Stomach (tissue), 9 donors: ENCODE data around the gene ATP1B3. TPM values are rescaled to one million over a fixed set of nuclear protein-coding genes. Genes with fewer than 3 reads are reported as not detected.
"Not testable (repeated sequence)": the region's sequence is repeated elsewhere in the genome, so short reads cannot be mapped to it uniquely, and the experiment has no call there.

Source experiments
- DNase-seq, 2 donors: peaks; one replicate each; pipeline versions ENCODE4 v3.0.0 to v3.0.0-alpha.2; 2013 to 2019
- H3K27ac ChIP-seq, 5 donors: fragments of 200-600 bp in 4 of 5; sonication (generic) in 4 of 5; one replicate each; pipeline ENCODE4 v1.5.1; 2013 to 2019; ENCODE audit warnings: mild to moderate bottlenecking in 1 of 5, moderate library complexity in 1 of 5
- H3K27me3 ChIP-seq, 3 donors: fragments of 200-600 bp; sonication (generic); one replicate each; pipeline ENCODE4 v1.5.1; 2017 to 2019; ENCODE audit warnings: mixed run types in 1 of 3
- H3K36me3 ChIP-seq, 4 donors: fragments of 200-600 bp; sonication (generic); 1 replicate in 3 of 4; 2 replicates in 1 of 4; pipeline ENCODE4 v1.5.1; 2016 to 2019
- H3K4me1 ChIP-seq, 4 donors: fragments of 200-600 bp; sonication (generic); one replicate each; pipeline ENCODE4 v1.5.1; 2016 to 2019
- H3K4me3 ChIP-seq, 4 donors: fragments of 200-600 bp; sonication (generic) in 3 of 4; one replicate each; pipeline ENCODE4 v1.5.1; 2016 to 2019; ENCODE audit warnings: mild to moderate bottlenecking in 1 of 4
- H3K9me3 ChIP-seq, 4 donors: fragments of 200-600 bp; sonication (generic); one replicate each; pipeline ENCODE4 v1.5.1; 2016 to 2019
- CTCF ChIP-seq, 7 experiments: fragments of 450-650 bp in 4 of 7; fragments of 200-600 bp in 3 of 7; sonication (generic) in 3 of 7; IDR thresholded peaks; one replicate each; pipeline ENCODE4 v1.5.1; 2016 to 2019; ENCODE audit warnings: antibody characterized with exemption in 7 of 7, control low read depth in 2 of 7, mild to moderate bottlenecking in 1 of 7
- EP300 ChIP-seq: sonication (generic); formaldehyde crosslinking; IDR thresholded peaks from one replicate; pipeline ENCODE4 v1.6.1; 2017; ENCODE audit warnings: antibody characterized with exemption
- POLR2A ChIP-seq, 4 donors: fragments of 450-650 bp; IDR thresholded peaks; one replicate each; pipeline ENCODE4 v1.6.1; 2016; ENCODE audit warnings: antibody characterized with exemption in 4 of 4, control low read depth in 2 of 4, mild to moderate bottlenecking in 1 of 4, moderate library complexity in 1 of 4
- POLR2AphosphoS5 ChIP-seq, 3 donors: sonication (generic); formaldehyde crosslinking; IDR thresholded peaks; one replicate each; pipeline ENCODE4 v1.6.1; 2016; ENCODE audit warnings: antibody characterized with exemption in 3 of 3
- WGBS, 5 donors: extraction: QIAGEN DNeasy Blood & Tissue Kit in 3 of 5; methylation state at CpG; one replicate each; pipeline versions ENCODE4 v1.1.5 to v1.1.7; 2013 to 2018; 5-methylcytosine and 5-hydroxymethylcytosine counted together
- intact Hi-C: fragments of 100-400 bp; cut with DNase I; formaldehyde crosslinking; loops from one replicate; pipeline ENCODE4 v1.15.1; 2023; ENCODE audit warnings: low total_unique reads
- polyA plus RNA-seq, 3 donors: library from polyadenylated mRNA; stranded (reverse); fragments of 200-250 nt; gene quantifications; one replicate each; pipeline ENCODE4 v1.2.3, GENCODE V29; 2013
- total RNA-seq, 5 donors: library from RNA; depleted of rRNA; stranded (reverse); fragments of >200 nt; gene quantifications; one replicate each; pipeline versions ENCODE4 v1.1.0 to v1.2.3, GENCODE V29; 2014 to 2016
- donor health status: healthy with polysubstance abuse.
- donor health status: Bipolar disorder and iron deficiency.
- donor health status: healthy.

The ATP1B3 gene
- total and polyA plus RNA-seq, 8 donors = 19.6 to 122 (median 47.5) TPM

GRCh38 chr3:141878817-141879216 lies 2.4 kb downstream of the ATP1B3 start:
- H3K36me3 ChIP-seq = peaks cover 0 to 4% (median 0%) of the 10 kb centered on the region in 4 donors

DNA sequence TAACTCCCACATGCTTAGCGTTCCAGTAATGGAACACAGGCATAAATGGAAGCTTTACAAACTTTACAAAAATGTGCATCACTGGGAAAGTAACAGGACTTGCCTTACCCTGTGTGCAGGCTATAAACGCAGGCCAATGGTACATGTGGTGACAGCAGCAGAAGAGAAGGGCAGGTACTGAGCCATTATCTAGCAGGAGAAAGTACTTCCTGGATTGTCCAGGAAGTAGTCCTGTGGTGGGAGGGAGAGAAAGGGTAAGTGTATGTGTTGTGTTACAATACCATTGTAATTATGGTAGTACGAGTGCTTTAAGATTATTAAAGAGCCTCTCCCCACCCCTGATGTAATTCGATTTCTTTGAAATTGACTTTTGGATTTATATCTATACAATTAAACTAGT lies 5.3 kb downstream of the ATP1B3 start:
- H3K4me1 ChIP-seq = peaks cover 5 to 50% (median 24%) of the 10 kb centered on the region in 4 donors
- peak in 1 of 2 donors; percentile 13 for DNase-seq
- no peak for TF ChIP-seq POLR2AphosphoS5 (IDR thresholded peaks at IDR 0.05)
- TF ChIP-seq CTCF (IDR thresholded peaks at IDR 0.05) = no peak
- TF ChIP-seq EP300 = no peak
- TF ChIP-seq POLR2A (IDR thresholded peaks at IDR 0.05) = no peak
- WGBS, 5 donors = 83 to 92% (median 86%) methylated on average over 4 of the region's 4 CpGs
- no peak overlapping the region for H3K4me3 ChIP-seq
- no peak overlapping the region for H3K27ac ChIP-seq
- H3K27me3 ChIP-seq = no peaks in the 10 kb centered on the region
- H3K9me3 ChIP-seq = no peaks in the 10 kb centered on the region
- peaks cover 0 to 8% (median 2%) of the 10 kb centered on the region in 4 donors for H3K36me3 ChIP-seq
- intact Hi-C loops = no loop called here

More at GRCh38 chr3:141878817-141879216, 2.4 kb downstream of the ATP1B3 start:
- intact Hi-C loops = loop anchor here (10.0 kb wide), 1 partner anchor 144 kb away; the partner anchor contains the start of gene RNF7
- peak overlapping the region; percentile 78 to 96 (median 95) for H3K4me3 ChIP-seq
- H3K27ac ChIP-seq = peak overlapping the region in 1 of 5 donors; percentile 27
- TF ChIP-seq CTCF (IDR thresholded peaks at IDR 0.05) (no peak), EP300 (no peak), POLR2AphosphoS5 (IDR thresholded peaks at IDR 0.05) (no peak), POLR2A (IDR thresholded peaks at IDR 0.05) (no peak)
- no peaks in the 10 kb centered on the region for H3K27me3 ChIP-seq
- H3K9me3 ChIP-seq = no peaks in the 10 kb centered on the region
- peaks cover 13 to 53% (median 25%) of the 10 kb centered on the region in 4 donors for H3K4me1 ChIP-seq
- WGBS, 5 donors = 83 to 93% (median 90%) methylated on average over 2 of the region's 2 CpGs
- DNase-seq = peak in 1 of 2 donors; percentile 17

- Histone ChIP-seq H3K27me3 (no peaks in the 10 kb centered on the region), H3K4me1 (peaks cover 0 to 10% (median 4%) of the 10 kb centered on the region in 4 donors), H3K27ac (no peak overlapping the region), H3K4me3 (no peak overlapping the region), H3K9me3 (no peaks in the 10 kb centered on the region), H3K36me3 (peaks cover 0 to 8% (median 2%) of the 10 kb centered on the region in 4 donors)
- TF ChIP-seq POLR2A (IDR thresholded peaks at IDR 0.05) (no peak), POLR2AphosphoS5 (IDR thresholded peaks at IDR 0.05) (no peak), EP300 (no peak), CTCF (IDR thresholded peaks at IDR 0.05) (no peak)
- DNase-seq = no peak
- WGBS, 5 donors = 70 to 89% (median 88%) methylated on average over 5 of the region's 5 CpGs
- intact Hi-C loops = no loop called here
These were observed 10.6 kb downstream of the ATP1B3 start for GRCh38 chr3:141887051-141887450.

DNA sequence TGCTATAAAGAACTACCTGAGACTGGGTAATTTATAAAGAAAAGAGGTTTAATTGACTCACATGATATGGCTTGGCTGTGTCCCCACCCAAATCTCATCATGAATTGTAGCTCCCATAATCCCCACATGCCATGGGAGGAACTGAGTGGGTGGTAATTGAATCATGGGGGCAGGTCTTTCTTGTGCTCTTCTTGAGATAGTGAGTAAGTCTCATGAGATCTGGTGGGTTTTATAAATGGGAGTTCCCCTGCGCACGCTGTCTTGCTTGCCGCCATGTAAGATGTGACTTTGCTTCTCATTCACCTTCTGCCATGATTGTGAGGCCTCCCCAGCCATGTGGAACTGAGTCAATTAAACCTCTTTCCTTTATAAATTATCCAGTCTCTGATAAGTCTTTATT lies 12.1 kb downstream of the ATP1B3 start:
- 63 to 99% (median 92%) methylated on average over 3 of the region's 3 CpGs for WGBS, 5 donors
- intact Hi-C loops = not testable (repeated sequence)

GRCh38 chr3:141894524-141895176 lies 18.2 kb downstream of the ATP1B3 start:
- WGBS, 5 donors = 65 to 86% (median 82%) methylated on average over 5 of the region's 5 CpGs

More for the DNA sequence above, 12.1 kb downstream of the ATP1B3 start:
- H3K27ac ChIP-seq, DNase-seq, H3K9me3 ChIP-seq, H3K4me3 ChIP-seq, H3K36me3 ChIP-seq, H3K27me3 ChIP-seq: not testable (repeated sequence)
- peaks cover 0 to 10% (median 2%) of the 10 kb centered on the region in 4 donors for H3K4me1 ChIP-seq

More at GRCh38 chr3:141894524-141895176, 18.2 kb downstream of the ATP1B3 start:
- Histone ChIP-seq H3K4me1 (no peaks in the 10 kb centered on the region), H3K27me3 (no peaks in the 10 kb centered on the region), H3K36me3 (no peaks in the 10 kb centered on the region), H3K9me3 (peaks cover 0 to 3% (median 0%) of the 10 kb centered on the region in 4 donors), H3K27ac (no peak overlapping the region), H3K4me3 (no peak overlapping the region)
- no peak for DNase-seq
- TF ChIP-seq POLR2A (IDR thresholded peaks at IDR 0.05) (no peak), POLR2AphosphoS5 (IDR thresholded peaks at IDR 0.05) (peak in 2 of 3 donors; percentile 9 to 34), EP300 (no peak), CTCF (IDR thresholded peaks at IDR 0.05) (no peak)
- intact Hi-C loops = no loop called here
